Ramos (cell line): ENCODE results near the gene FGFBP2.

Source experiments
- in situ Hi-C: fragments of 300-500 bp; cut with MboI; formaldehyde crosslinking; loops from one replicate; pipeline ENCODE4 v1.14.3; 2022; ENCODE audit warnings: low sequenced_read_pairs; ENCODE audit not compliant: unreplicated experiment

FGFBP2 gene

GRCh38 chr4:15963001-15963451 lies at the start of gene FGFBP2:
Gene FGFBP2 (minus strand): TSS chr4:15963175. CDS start chr4:15963129, 46 bp downstream.
- in situ Hi-C loops = loop anchor here (25.0 kb wide), 2 partner anchors 501 to 726 kb away; partner anchors contain the start of gene CC2D2A

GRCh38 chr4:16011173-16011572 lies 48.2 kb upstream of the FGFBP2 start:
- in situ Hi-C loops = no loop called here

- in situ Hi-C loops = loop anchor here (10.0 kb wide), 1 partner anchor 774 kb away; no protein-coding TSS in a partner anchor
Measured at GRCh38 chr4:16009153-16009552, 46.2 kb upstream of the FGFBP2 start.

- in situ Hi-C loops = loop anchor here (10.0 kb wide), 1 partner anchor 773 kb away; no protein-coding TSS in a partner anchor
Measured at GRCh38 chr4:16007471-16008095, 44.6 kb upstream of the FGFBP2 start.

- in situ Hi-C loops = loop anchor here (10.0 kb wide), 1 partner anchor 772 kb away; no protein-coding TSS in a partner anchor
Measured at GRCh38 chr4:16006771-16007446, 43.9 kb upstream of the FGFBP2 start.

- in situ Hi-C loops = loop anchor here (10.0 kb wide), 1 partner anchor 771 kb away; no protein-coding TSS in a partner anchor
Measured at GRCh38 chr4:16005676-16006075, 42.7 kb upstream of the FGFBP2 start.

GRCh38 chr4:16001484-16001858 lies 38.5 kb upstream of the FGFBP2 start:
- in situ Hi-C loops = loop anchor here (10.0 kb wide), 1 partner anchor 767 kb away; no protein-coding TSS in a partner anchor

GRCh38 chr4:16000708-16001483 lies 37.9 kb upstream of the FGFBP2 start:
- in situ Hi-C loops = loop anchor here (10.0 kb wide), 1 partner anchor 766 kb away; no protein-coding TSS in a partner anchor

- in situ Hi-C loops = no loop called here
Measured at GRCh38 chr4:15996773-15997172, 33.8 kb upstream of the FGFBP2 start.

- in situ Hi-C loops = no loop called here
Measured at GRCh38 chr4:15995826-15996225, 32.9 kb upstream of the FGFBP2 start.

GRCh38 chr4:15992167-15992485 lies 29.2 kb upstream of the FGFBP2 start:
- in situ Hi-C loops = no loop called here

- in situ Hi-C loops = no loop called here
Measured at GRCh38 chr4:15990570-15991285, 27.8 kb upstream of the FGFBP2 start.

GRCh38 chr4:15989424-15989823 lies 26.4 kb upstream of the FGFBP2 start:
- in situ Hi-C loops = no loop called here

GRCh38 chr4:15988222-15988621 lies 25.2 kb upstream of the FGFBP2 start:
- in situ Hi-C loops = no loop called here

GRCh38 chr4:15986907-15987306 lies 23.9 kb upstream of the FGFBP2 start:
- in situ Hi-C loops = no loop called here

- in situ Hi-C loops = no loop called here
Measured at GRCh38 chr4:15983610-15984009, 20.6 kb upstream of the FGFBP2 start.

GRCh38 chr4:15982842-15983524 lies 20.0 kb upstream of the FGFBP2 start:
- in situ Hi-C loops = no loop called here

GRCh38 chr4:15976456-15977447 lies 13.8 kb upstream of the FGFBP2 start:
- in situ Hi-C loops = no loop called here
